HG02623 (cell line): ENCODE data around the gene TRAF2.

Source experiments
- ATAC-seq: cut with Tn5 transposase; IDR thresholded peaks from one replicate; pipeline ENCODE4 v1.9.1; 2021; ENCODE audit warnings: moderate library complexity; ENCODE audit not compliant: unreplicated experiment

TRAF2 gene

GRCh38 chr9:136949239-136949816 lies 63.0 kb downstream of the TRAF2 start:
- ATAC-seq: no peak

- peak; percentile 72 for ATAC-seq
Observed at GRCh38 chr9:136949817-136950655, 63.7 kb downstream of the TRAF2 start.

GRCh38 chr9:136950656-136951276 lies 64.5 kb downstream of the TRAF2 start:
- ATAC-seq: no peak

GRCh38 chr9:136951541-136952320 lies 65.4 kb downstream of the TRAF2 start, which contains the start of gene LCN12:
TSS of gene LCN12 (plus strand) at chr9:136952273. CDS start at chr9:136952328, 55 bp downstream.
- ATAC-seq: no peak

- no peak for ATAC-seq
Observed at GRCh38 chr9:136952321-136952850, 66.1 kb downstream of the TRAF2 start.

GRCh38 chr9:136952876-136953770 lies 66.8 kb downstream of the TRAF2 start:
- ATAC-seq: no peak

GRCh38 chr9:136953771-136954269 lies 67.5 kb downstream of the TRAF2 start:
- ATAC-seq: no peak

- ATAC-seq: no peak
Observed at GRCh38 chr9:136954270-136955083, 68.2 kb downstream of the TRAF2 start.

GRCh38 chr9:136955202-136955942 lies 69.1 kb downstream of the TRAF2 start:
- no peak for ATAC-seq

GRCh38 chr9:136955943-136956335 lies 69.6 kb downstream of the TRAF2 start:
- no peak for ATAC-seq

GRCh38 chr9:136956604-136957003 lies 70.3 kb downstream of the TRAF2 start:
- ATAC-seq: no peak

GRCh38 chr9:136957461-136957860 lies 71.1 kb downstream of the TRAF2 start:
- ATAC-seq: no peak

GRCh38 chr9:136957901-136958300 lies 71.6 kb downstream of the TRAF2 start:
- ATAC-seq: no peak

GRCh38 chr9:136958473-136958872 lies 72.2 kb downstream of the TRAF2 start:
- ATAC-seq: no peak

- no peak for ATAC-seq
Observed at GRCh38 chr9:136958898-136959850, 72.9 kb downstream of the TRAF2 start.

- ATAC-seq: no peak
Observed at GRCh38 chr9:136960212-136960937, 74.1 kb downstream of the TRAF2 start.

- no peak for ATAC-seq
Observed at GRCh38 chr9:136960938-136961275, 74.6 kb downstream of the TRAF2 start.
